SK-N-SH (cell line): ENCODE data around the gene DEGS2.

Experiments
- CHD2 ChIP-seq: fragments of 150-350 bp; IDR thresholded peaks from 2 replicates; pipeline ENCODE4 v1.6.1; 2018; ENCODE audit warnings: low read length; ENCODE audit not compliant: partially characterized antibody
- CTCF ChIP-seq: fragments of 200-600 bp; sonication (generic); IDR thresholded peaks from 2 replicates; pipeline ENCODE4 v1.6.1; 2017; ENCODE audit warnings: antibody characterized with exemption, mild to moderate bottlenecking, moderate library complexity

- TF ChIP-seq CTCF (no peak), CHD2 (no peak)
Observed at GRCh38 chr14:100142073-100143040, 17.1 kb downstream of the DEGS2 start.
